ENCODE data around the gene PDZD2.

Gene PDZD2

DNA sequence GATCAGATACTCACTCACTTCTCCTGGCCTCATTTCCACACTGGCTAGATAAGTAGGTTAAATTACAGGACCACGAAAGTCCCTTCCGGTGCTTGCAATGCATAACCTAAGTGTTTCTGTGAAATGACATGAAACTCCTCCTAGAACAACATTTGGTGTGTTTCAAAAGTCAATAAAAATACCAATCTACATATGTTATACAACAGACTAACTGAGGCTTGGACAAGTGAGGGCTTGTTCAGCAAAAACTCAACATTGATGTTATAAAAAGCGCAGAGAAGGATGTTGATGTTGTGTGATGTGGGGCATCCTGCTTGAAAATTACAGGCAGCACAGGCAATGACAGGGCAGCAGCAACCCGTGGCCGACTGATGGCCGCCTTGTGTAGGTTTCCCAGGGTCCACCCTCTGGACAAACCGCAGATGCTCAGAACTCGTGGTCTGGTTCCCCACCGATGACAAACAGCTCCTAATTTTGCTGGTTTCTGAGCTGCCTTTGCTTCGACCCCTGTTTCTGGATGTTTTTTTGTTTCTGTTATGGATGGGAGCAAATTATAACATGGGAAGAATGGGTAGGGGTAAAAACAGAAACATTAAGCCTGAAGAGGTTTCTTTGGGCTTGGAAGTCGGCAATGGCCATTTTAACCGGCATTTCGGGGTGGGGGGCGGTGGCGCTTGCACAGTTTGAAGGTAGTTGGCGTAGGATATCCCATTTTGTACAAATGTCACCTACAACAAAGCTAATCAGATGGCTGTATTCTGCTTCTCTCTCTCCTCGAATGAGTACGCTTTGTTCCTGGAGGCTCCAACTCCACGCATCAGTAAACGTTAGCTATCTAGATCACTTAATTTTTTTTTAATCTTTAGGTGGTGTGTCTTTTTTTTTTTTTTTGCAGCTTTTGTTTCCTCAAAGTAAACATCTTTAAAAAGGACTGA, 116.1 kb downstream of the PDZD2 start:
- Histone ChIP-seq H3F3A (ENCODE audit: insufficient read depth, low read length) (no peaks in the 10 kb centered on the region), H3K9me3 (replicated peaks; ENCODE audit: insufficient read depth, low read length) (no peaks in the 10 kb centered on the region), H3K36me3 (replicated peaks; ENCODE audit: insufficient read depth, low read length) (no peaks in the 10 kb centered on the region), H3K4me3 (ENCODE audit: low read length) (no peak overlapping the region), H3K27ac (ENCODE audit: low read length) (no peak overlapping the region), H3K9me2 (replicated peaks; ENCODE audit: insufficient read depth, low read length) (no peaks in the 10 kb centered on the region), H3K27me3 (replicated peaks; ENCODE audit: insufficient read depth, low read length) (no peaks in the 10 kb centered on the region), H4K20me1 (ENCODE audit: insufficient read depth, low read length) (no peaks in the 10 kb centered on the region), H3K4me1 (ENCODE audit: low read length) (no peaks in the 10 kb centered on the region), H3K79me2 (ENCODE audit: low read length) (no peaks in the 10 kb centered on the region), H3K4me2 (ENCODE audit: low read depth, low read length) (no peak overlapping the region), H2AFZ (ENCODE audit: low read length) (no peak overlapping the region), H3K9ac (ENCODE audit: low read length) (no peak overlapping the region)
- DNase-seq = no peak
- TF ChIP-seq EZH2phosphoT487 (IDR thresholded peaks at IDR 0.05; ENCODE audit: low read length) (no peak), CTCF (IDR thresholded peaks at IDR 0.05; ENCODE audit: low read length) (no peak), EZH2 (optimal IDR thresholded peaks at IDR 0.05; ENCODE audit: low read depth, low read length) (no peak)

GRCh38 chr5:31755676-31756230, 116.8 kb downstream of the PDZD2 start:
- Histone ChIP-seq H4K20me1 (ENCODE audit: insufficient read depth, low read length) (no peaks in the 10 kb centered on the region), H3K79me2 (ENCODE audit: low read length) (no peaks in the 10 kb centered on the region), H3K9me3 (replicated peaks; ENCODE audit: insufficient read depth, low read length) (no peaks in the 10 kb centered on the region), H3K4me2 (ENCODE audit: low read depth, low read length) (no peak overlapping the region), H3K36me3 (replicated peaks; ENCODE audit: insufficient read depth, low read length) (no peaks in the 10 kb centered on the region), H3K4me3 (ENCODE audit: low read length) (no peak overlapping the region), H3F3A (ENCODE audit: insufficient read depth, low read length) (no peaks in the 10 kb centered on the region), H3K27ac (ENCODE audit: low read length) (no peak overlapping the region), H3K9me2 (replicated peaks; ENCODE audit: insufficient read depth, low read length) (no peaks in the 10 kb centered on the region), H3K4me1 (ENCODE audit: low read length) (no peaks in the 10 kb centered on the region), H3K27me3 (replicated peaks; ENCODE audit: insufficient read depth, low read length) (no peaks in the 10 kb centered on the region), H3K9ac (ENCODE audit: low read length) (no peak overlapping the region), H2AFZ (ENCODE audit: low read length) (no peak overlapping the region)
- DNase-seq = no peak
- TF ChIP-seq CTCF (IDR thresholded peaks at IDR 0.05; ENCODE audit: low read length) = no peak
- no peak for TF ChIP-seq EZH2phosphoT487 (IDR thresholded peaks at IDR 0.05; ENCODE audit: low read length)
- TF ChIP-seq EZH2 (optimal IDR thresholded peaks at IDR 0.05; ENCODE audit: low read depth, low read length) = no peak

DNA sequence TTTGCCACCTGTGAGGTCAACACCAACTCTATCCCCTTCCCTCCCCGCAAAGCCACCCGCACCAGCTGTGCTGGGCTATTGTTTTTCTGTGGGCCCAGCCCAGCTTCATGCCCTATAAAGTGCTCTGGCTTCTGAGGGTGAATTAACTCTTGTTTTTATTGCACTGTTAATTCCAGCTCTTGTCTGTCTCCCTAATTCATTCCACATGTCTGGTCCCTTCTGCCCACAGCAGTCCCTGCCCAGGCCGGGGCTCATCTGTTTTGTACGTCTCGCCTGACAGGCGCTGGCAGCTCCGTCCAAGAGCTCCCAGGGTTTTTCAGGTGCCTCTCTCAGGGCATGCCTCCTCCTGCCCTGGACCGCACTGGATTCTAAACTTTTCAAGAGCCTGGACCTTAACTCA, 118.9 kb downstream of the PDZD2 start:
- Histone ChIP-seq H2AFZ (ENCODE audit: low read length) (no peak overlapping the region), H3K27me3 (replicated peaks; ENCODE audit: insufficient read depth, low read length) (no peaks in the 10 kb centered on the region), H3K36me3 (replicated peaks; ENCODE audit: insufficient read depth, low read length) (no peaks in the 10 kb centered on the region), H3K27ac (ENCODE audit: low read length) (no peak overlapping the region), H3K79me2 (ENCODE audit: low read length) (no peaks in the 10 kb centered on the region), H3K4me1 (ENCODE audit: low read length) (no peaks in the 10 kb centered on the region), H3K9me2 (replicated peaks; ENCODE audit: insufficient read depth, low read length) (no peaks in the 10 kb centered on the region), H3K4me3 (ENCODE audit: low read length) (no peak overlapping the region), H4K20me1 (ENCODE audit: insufficient read depth, low read length) (no peaks in the 10 kb centered on the region), H3F3A (ENCODE audit: insufficient read depth, low read length) (no peaks in the 10 kb centered on the region), H3K9ac (ENCODE audit: low read length) (no peak overlapping the region), H3K9me3 (replicated peaks; ENCODE audit: insufficient read depth, low read length) (no peaks in the 10 kb centered on the region), H3K4me2 (ENCODE audit: low read depth, low read length) (no peak overlapping the region)
- TF ChIP-seq CTCF (IDR thresholded peaks at IDR 0.05; ENCODE audit: low read length) (no peak), EZH2 (optimal IDR thresholded peaks at IDR 0.05; ENCODE audit: low read depth, low read length) (no peak), EZH2phosphoT487 (IDR thresholded peaks at IDR 0.05; ENCODE audit: low read length) (no peak)
- DNase-seq = no peak

All from MM.1S (cell line).